K562 (cell line): ENCODE data around the gene HNRNPA3. TPM values are rescaled to one million over a fixed set of nuclear protein-coding genes. Genes with fewer than 3 reads are reported as not detected.

Source experiments
- ATAC-seq: fragments of 200-7000 bp; cut with Tn5 transposase; 3 replicates; pipeline ENCODE4 v1.9.1; 2020; ENCODE audit warnings: moderate library complexity
- BruUV-seq: library from RNA; stranded (reverse); fragments of 400-500 nt; replicated peaks from 2 replicates; lab custom pipeline; 2021; lab: Mats Ljungman, UMichigan
- CTCF ChIA-PET: fragments of 300-600 bp; formaldehyde crosslinking; extraction: SDS; loops from one replicate; lab custom pipeline; 2021; ENCODE audit warnings: low intra/inter-chr PET ratio; lab: Yijun Ruan, JAX
- POLR2A ChIA-PET: fragments of 300-600, 350-650 bp; sonication (Branson Sonifier 250); formaldehyde crosslinking; extraction: SDS; loops from one replicate; lab custom pipeline; 2021; ENCODE audit warnings: antibody characterized with exemption, inconsistent platforms; lab: Yijun Ruan, JAX
- DNase-seq, 4 experiments: peaks; one replicate each; pipeline versions ENCODE4 v3.0.0 to v3.0.0-alpha.2; 2011 to 2018; ENCODE audit warnings: low spot score in 3 of 4, mixed read lengths in 3 of 4; ENCODE audit errors: extremely low read depth in 1 of 4
- FAIRE-seq: peaks from 2 replicates; lab custom pipeline; 2011; peaks lifted over from hg19 to GRCh38; lab: Jason Lieb, UNC
- H2AFZ ChIP-seq: 2 replicates; pipeline ENCODE4 v1.6.0; 2011; ENCODE audit warnings: low read depth, low read length, control low read depth, inconsistent platforms
- H3K27ac ChIP-seq: fragments of 200-600 bp; 3 replicates; pipeline ENCODE4 v1.8.0; 2011; ENCODE audit warnings: low read depth, mild to moderate bottlenecking, control low read depth, inconsistent platforms, low read length, moderate library complexity, mixed read lengths; ENCODE audit errors: extremely low read depth
- H3K27me3 ChIP-seq, 2 experiments: fragments of 300-600 bp in 1 of 2; 2 replicates in 1 of 2; 3 replicates in 1 of 2; pipeline versions ENCODE4 v1.6.0 to v1.8.0; 2011; ENCODE audit warnings: inconsistent platforms in 2 of 2, low read length in 2 of 2, mild to moderate bottlenecking in 1 of 2, mixed read lengths in 1 of 2, moderate library complexity in 1 of 2; ENCODE audit not compliant: control insufficient read depth in 2 of 2, insufficient read depth in 2 of 2
- H3K36me3 ChIP-seq: fragments of 300-600 bp; 3 replicates; pipeline ENCODE4 v1.8.0; 2011; ENCODE audit warnings: mild to moderate bottlenecking, low read length, inconsistent platforms; ENCODE audit not compliant: control insufficient read depth, insufficient read depth
- H3K4me1 ChIP-seq, 2 experiments: fragments of 200-600 bp in 1 of 2; replicated peaks in 1 of 2; 2 replicates in 1 of 2; 3 replicates in 1 of 2; pipeline versions ENCODE4 v1.5.1 to v1.8.0; 2011; ENCODE audit warnings: inconsistent platforms in 2 of 2, low read length in 2 of 2, mild to moderate bottlenecking in 1 of 2, mixed read lengths in 1 of 2, moderate library complexity in 1 of 2; ENCODE audit not compliant: control insufficient read depth in 2 of 2, insufficient read depth in 2 of 2
- H3K4me2 ChIP-seq: 2 replicates; pipeline ENCODE4 v1.6.1; 2011; ENCODE audit warnings: low read length, control low read depth, inconsistent platforms, mixed read lengths; ENCODE audit not compliant: insufficient read depth
- H3K4me3 ChIP-seq: fragments of 200-600 bp; sonication (generic), shearing (Covaris generic); 2 replicates; pipeline ENCODE4 v1.5.1; 2016; ENCODE audit warnings: control low read depth, inconsistent platforms
- H3K79me2 ChIP-seq: fragments of 200-600 bp; 3 replicates; pipeline ENCODE4 v1.8.0; 2011; ENCODE audit warnings: low read length, inconsistent platforms; ENCODE audit not compliant: control insufficient read depth, insufficient read depth
- H3K9ac ChIP-seq, 2 experiments: 2 replicates each; pipeline versions ENCODE4 v1.6.0 to v1.6.1; 2011; ENCODE audit warnings: low read depth in 2 of 2, low read length in 2 of 2, control low read depth in 1 of 2, inconsistent platforms in 1 of 2, mild to moderate bottlenecking in 1 of 2, mixed read lengths in 1 of 2; ENCODE audit not compliant: insufficient read depth in 1 of 2
- H3K9me1 ChIP-seq: one replicate; pipeline ENCODE4 v1.6.0; 2011; ENCODE audit warnings: inconsistent platforms, mild to moderate bottlenecking, low read length, moderate library complexity; ENCODE audit not compliant: control insufficient read depth, insufficient read depth
- H3K9me3 ChIP-seq: replicated peaks from 2 replicates; pipeline ENCODE4 v1.5.1; 2011; ENCODE audit warnings: low read depth, low read length, inconsistent platforms; ENCODE audit not compliant: control insufficient read depth, insufficient read depth
- H4K20me1 ChIP-seq: replicated peaks from 2 replicates; pipeline ENCODE4 v1.6.1; 2011; ENCODE audit warnings: low read length, inconsistent platforms, mixed read lengths; ENCODE audit not compliant: control insufficient read depth, insufficient read depth
- ARID1B ChIP-seq: fragments of 450-650 bp; IDR thresholded peaks from 2 replicates; pipeline ENCODE4 v1.6.1; 2016; ENCODE audit warnings: antibody characterized with exemption, mild to moderate bottlenecking, inconsistent platforms
- CXXC5 ChIP-seq: fragments of 250-450 bp; sonication (Bioruptor Pico); IDR thresholded peaks from 2 replicates; pipeline ENCODE4 v1.8.0; 2022; ENCODE audit warnings: inconsistent platforms, mild to moderate bottlenecking, moderate library complexity
- DPF2 ChIP-seq: fragments of 450-650 bp; IDR thresholded peaks from 2 replicates; pipeline ENCODE4 v1.6.1; 2016
- ERF ChIP-seq: fragments of 450-650 bp; formaldehyde crosslinking; IDR thresholded peaks from 2 replicates; pipeline ENCODE4 v1.4.0; 2020; ENCODE audit warnings: mild to moderate bottlenecking, mixed read lengths
- HNRNPK ChIP-seq: fragments of 200-400 bp; formaldehyde crosslinking; IDR thresholded peaks from one replicate; pipeline ENCODE4 v1.6.1; 2018; ENCODE audit warnings: mild to moderate bottlenecking, low read depth, low read length; ENCODE audit not compliant: poor library complexity, severe bottlenecking
- JUND ChIP-seq, 2 experiments: IDR thresholded peaks; 2 replicates in 1 of 2; 3 replicates in 1 of 2; pipeline ENCODE4 v1.6.1; 2011; ENCODE audit warnings: borderline replicate concordance in 2 of 2, low read depth in 2 of 2, low read length in 2 of 2, improper control_type of control experiment in 1 of 2, missing biosample characterization in 1 of 2, missing genetic modification characterization in 1 of 2, missing genetic modification reagents in 1 of 2
- MEIS2 ChIP-seq: fragments of 450-650 bp; IDR thresholded peaks from 2 replicates; pipeline ENCODE4 v1.6.1; 2014; ENCODE audit warnings: mild to moderate bottlenecking; ENCODE audit not compliant: partially characterized antibody
- NR2C1 ChIP-seq, 2 experiments: fragments of 450-650 bp; IDR thresholded peaks; 2 replicates each; pipeline ENCODE4 v1.6.1; 2017; ENCODE audit warnings: mild to moderate bottlenecking in 2 of 2, antibody characterized with exemption in 1 of 2, inconsistent platforms in 1 of 2, missing compliant biosample characterization in 1 of 2, missing genetic modification characterization in 1 of 2
- PML ChIP-seq: IDR thresholded peaks from 2 replicates; pipeline ENCODE4 v1.6.1; 2012; ENCODE audit warnings: low read length, inconsistent platforms
- SMAD4 ChIP-seq: fragments of 250-450 bp; sonication (Bioruptor Pico); conservative IDR thresholded peaks from 2 replicates; pipeline ENCODE4 v1.8.0; 2021; ENCODE audit warnings: inconsistent platforms, mild to moderate bottlenecking, moderate library complexity
- SP2 ChIP-seq: IDR thresholded peaks from 2 replicates; pipeline ENCODE4 v1.6.1; 2011; ENCODE audit warnings: mild to moderate bottlenecking, low read depth, low read length, moderate library complexity; ENCODE audit not compliant: poor library complexity, severe bottlenecking; ENCODE audit errors: extremely low read depth
- ZEB2 ChIP-seq: fragments of 450-650 bp; IDR thresholded peaks from 2 replicates; pipeline ENCODE4 v1.6.1; 2016
- WGBS: fragments of 100-300 bp; shearing (Covaris generic); methylation state at CpG from one replicate; pipeline ENCODE4 v1.1.6; 2016; ENCODE audit warnings: low coverage, mixed read lengths; ENCODE audit not compliant: insufficient coverage; ENCODE audit errors: missing lambda C conversion rate; 5-methylcytosine and 5-hydroxymethylcytosine counted together
- in situ Hi-C: fragments of 300-500 bp; cut with MboI; formaldehyde crosslinking; loops from 4 replicates; pipeline ENCODE4 v1.15.0; 2018; ENCODE audit warnings: inconsistent platforms, mixed read lengths
- intact Hi-C: fragments of 100-400 bp; cut with micrococcal nuclease; formaldehyde crosslinking; loops from 2 replicates; pipeline ENCODE4 v1.14.2; 2022
- polyA plus RNA-seq, 8 experiments: library from polyadenylated mRNA; depleted of rRNA in 4 of 8; stranded (reverse) in 5 of 8; unstranded in 3 of 8; fragments of >200 nt; fragmentation: Nextera tagmentation in 2 of 8; fragmentation: Illumina TruSeq in 1 of 8; extraction: Ambion mirVana in 2 of 8; extraction: Trizol in 1 of 8; gene quantifications; 2 replicates each; pipeline versions ENCODE4 v1.2.1 to v1.2.3, GENCODE V29; 2011 to 2014; ENCODE audit warnings: inconsistent platforms in 1 of 8, missing spikeins in 1 of 8
- total RNA-seq, 7 experiments: library from RNA; depleted of rRNA in 6 of 7; stranded (reverse); fragments of >200 nt in 6 of 7; fragmentation: Illumina TruSeq in 2 of 7; extraction: Trizol in 2 of 7; gene quantifications; 2 replicates each; pipeline versions ENCODE4 v1.2.1 to v1.2.3, GENCODE V29; 2011 to 2021; ENCODE audit warnings: low replicate concordance in 1 of 7
- TF ChIP-seq, protein P1 (sequence below): sonication (generic); formaldehyde crosslinking; IDR thresholded peaks from 2 replicates; pipeline ENCODE4 v1.9.0; 2022; ENCODE audit warnings: mild to moderate bottlenecking, missing genetic modification reagents
- TF ChIP-seq, protein P2 (sequence below): fragments of 450-650 bp; formaldehyde crosslinking; IDR thresholded peaks from 2 replicates; pipeline ENCODE4 v1.4.0; 2020; ENCODE audit warnings: mild to moderate bottlenecking, moderate library complexity
- TF ChIP-seq, protein P3 (sequence below), 3 experiments: IDR thresholded peaks in 2 of 3; conservative IDR thresholded peaks in 1 of 3; 2 replicates each; pipeline ENCODE4 v1.5.1; 2011 to 2012; ENCODE audit warnings: low read length in 3 of 3, mild to moderate bottlenecking in 3 of 3, control low read depth in 2 of 3, improper control_type of control experiment in 1 of 3, inconsistent platforms in 1 of 3, low read depth in 1 of 3, mixed read lengths in 1 of 3, moderate library complexity in 1 of 3; ENCODE audit not compliant: insufficient read depth in 2 of 3
- TF ChIP-seq, protein P4 (sequence below): sonication (generic); formaldehyde crosslinking; IDR thresholded peaks from 2 replicates; pipeline ENCODE4 v1.8.1; 2023; ENCODE audit warnings: mild to moderate bottlenecking, missing genetic modification reagents

Gene HNRNPA3
- total and polyA plus RNA-seq, 9 of the 15 experiments (the other 6 are each of a cell fraction or from before 2014, with no cell fraction given) = 72.8 to 428 (median 192) TPM

DNA sequence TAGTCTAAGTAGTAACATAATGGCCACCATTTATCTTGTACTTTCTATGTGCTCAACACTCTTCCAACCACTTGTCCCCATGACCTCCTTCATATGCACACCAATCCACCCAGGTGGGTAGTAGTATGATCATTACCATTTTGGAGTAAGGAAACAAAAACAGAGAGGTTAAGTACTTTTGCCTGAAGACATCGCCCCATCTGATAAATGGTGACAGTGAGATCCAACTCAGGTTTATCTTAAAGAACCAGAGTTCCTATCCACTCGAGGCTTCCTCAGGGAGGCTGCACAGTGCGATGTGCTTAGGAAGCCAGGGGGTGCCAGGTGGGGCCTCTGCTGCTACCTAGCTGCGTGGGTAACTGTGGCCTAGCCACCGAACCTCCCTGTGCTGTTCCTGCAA is 37.9 kb downstream of the HNRNPA3 start:
- no peak overlapping the region for H2AFZ ChIP-seq
- H3K27me3 ChIP-seq = no peaks in the 10 kb centered on the region
- peak overlapping the region; percentile 1 to 68; a peak in 1 of 4 replicates for H3K9ac ChIP-seq
- peak overlapping the region; percentile 4 for H3K27ac ChIP-seq
- WGBS = 9% methylated on average over 5 of the region's 5 CpGs
- DNase-seq (no peak), FAIRE-seq (no peak), ATAC-seq (peak; percentile 3; the same call in 2 of the 3 replicates)
- H3K4me3 ChIP-seq = no peak overlapping the region
- peaks cover 48% of the 10 kb centered on the region for H4K20me1 ChIP-seq
- H3K79me2 ChIP-seq = peaks cover 98% of the 10 kb centered on the region
- CTCF ChIA-PET = no interaction called here
- H3K4me2 ChIP-seq = peak overlapping the region; percentile 38
- no peaks in the 10 kb centered on the region for H3K9me3 ChIP-seq
- in situ Hi-C loops = no loop called here
- H3K36me3 ChIP-seq = peaks cover 58% of the 10 kb centered on the region; the same call in 2 of the 3 replicates
- H3K9me1 ChIP-seq = peaks cover 19% of the 10 kb centered on the region
- POLR2A ChIA-PET = interaction anchor here (0.6 to 10.9 kb wide), 6 partner anchors 11 to 443 kb away, joined by 3 to 199 read pairs (median 3); partner anchors contain the start of gene NFE2L2
- H3K4me1 ChIP-seq = peaks cover 24 to 69% of the 10 kb centered on the region in 2 experiments
- BruUV-seq = no TSS peak
- intact Hi-C loops = no loop called here
- TF ChIP-seq SMAD4 (no peak; the same call in 1 of the 2 replicates), DPF2 (peak; percentile 43; the same call in 1 of the 2 replicates), JUND (IDR thresholded peaks at IDR 0.05; ENCODE audit: borderline replicate concordance, low read depth, low read length) (no peak), JUND (tag; IDR thresholded peaks at IDR 0.05; ENCODE audit: borderline replicate concordance, low read depth, low read length) (peak; percentile 29; the same call in 1 of the 3 replicates), ERF (no peak), NR2C1 (IDR thresholded peaks at IDR 0.05) (no peak), NR2C1 (tag; IDR thresholded peaks at IDR 0.05) (0 out of 2 replicates have a peak, but pooled peaks have one; percentile 33), SP2 (no peak), ZEB2 (0 out of 2 replicates have a peak, but pooled peaks have one; percentile 18), HNRNPK (no peak), ARID1B (peak; percentile 62), PML (0 out of 2 replicates have a peak, but pooled peaks have one; percentile 27), CXXC5 (CRISPR knock-in tag) (peak; percentile 38), MEIS2 (peak; percentile 23)
- TF ChIP-seq, protein P1, sequence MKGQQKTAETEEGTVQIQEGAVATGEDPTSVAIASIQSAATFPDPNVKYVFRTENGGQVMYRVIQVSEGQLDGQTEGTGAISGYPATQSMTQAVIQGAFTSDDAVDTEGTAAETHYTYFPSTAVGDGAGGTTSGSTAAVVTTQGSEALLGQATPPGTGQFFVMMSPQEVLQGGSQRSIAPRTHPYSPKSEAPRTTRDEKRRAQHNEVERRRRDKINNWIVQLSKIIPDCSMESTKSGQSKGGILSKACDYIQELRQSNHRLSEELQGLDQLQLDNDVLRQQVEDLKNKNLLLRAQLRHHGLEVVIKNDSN (CRISPR knock-in tag) = no peak
- TF ChIP-seq, protein P2, sequence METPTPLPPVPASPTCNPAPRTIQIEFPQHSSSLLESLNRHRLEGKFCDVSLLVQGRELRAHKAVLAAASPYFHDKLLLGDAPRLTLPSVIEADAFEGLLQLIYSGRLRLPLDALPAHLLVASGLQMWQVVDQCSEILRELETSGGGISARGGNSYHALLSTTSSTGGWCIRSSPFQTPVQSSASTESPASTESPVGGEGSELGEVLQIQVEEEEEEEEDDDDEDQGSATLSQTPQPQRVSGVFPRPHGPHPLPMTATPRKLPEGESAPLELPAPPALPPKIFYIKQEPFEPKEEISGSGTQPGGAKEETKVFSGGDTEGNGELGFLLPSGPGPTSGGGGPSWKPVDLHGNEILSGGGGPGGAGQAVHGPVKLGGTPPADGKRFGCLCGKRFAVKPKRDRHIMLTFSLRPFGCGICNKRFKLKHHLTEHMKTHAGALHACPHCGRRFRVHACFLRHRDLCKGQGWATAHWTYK (CRISPR knock-in tag) = 0 out of 2 replicates have a peak, but pooled peaks have one; percentile 16
- TF ChIP-seq, protein P3, sequence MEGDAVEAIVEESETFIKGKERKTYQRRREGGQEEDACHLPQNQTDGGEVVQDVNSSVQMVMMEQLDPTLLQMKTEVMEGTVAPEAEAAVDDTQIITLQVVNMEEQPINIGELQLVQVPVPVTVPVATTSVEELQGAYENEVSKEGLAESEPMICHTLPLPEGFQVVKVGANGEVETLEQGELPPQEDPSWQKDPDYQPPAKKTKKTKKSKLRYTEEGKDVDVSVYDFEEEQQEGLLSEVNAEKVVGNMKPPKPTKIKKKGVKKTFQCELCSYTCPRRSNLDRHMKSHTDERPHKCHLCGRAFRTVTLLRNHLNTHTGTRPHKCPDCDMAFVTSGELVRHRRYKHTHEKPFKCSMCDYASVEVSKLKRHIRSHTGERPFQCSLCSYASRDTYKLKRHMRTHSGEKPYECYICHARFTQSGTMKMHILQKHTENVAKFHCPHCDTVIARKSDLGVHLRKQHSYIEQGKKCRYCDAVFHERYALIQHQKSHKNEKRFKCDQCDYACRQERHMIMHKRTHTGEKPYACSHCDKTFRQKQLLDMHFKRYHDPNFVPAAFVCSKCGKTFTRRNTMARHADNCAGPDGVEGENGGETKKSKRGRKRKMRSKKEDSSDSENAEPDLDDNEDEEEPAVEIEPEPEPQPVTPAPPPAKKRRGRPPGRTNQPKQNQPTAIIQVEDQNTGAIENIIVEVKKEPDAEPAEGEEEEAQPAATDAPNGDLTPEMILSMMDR (IDR thresholded peaks at IDR 0.05 in 2 of 3, conservative IDR thresholded peaks at IDR 0.05 in 1 of 3; ENCODE audit: insufficient read depth in 2 of 3, low read depth in 1 of 3, low read length in 3 of 3) = 0 out of 6 replicates have a peak, but pooled peaks of 1 of the 3 experiments have one; percentile 7
- TF ChIP-seq, protein P4, sequence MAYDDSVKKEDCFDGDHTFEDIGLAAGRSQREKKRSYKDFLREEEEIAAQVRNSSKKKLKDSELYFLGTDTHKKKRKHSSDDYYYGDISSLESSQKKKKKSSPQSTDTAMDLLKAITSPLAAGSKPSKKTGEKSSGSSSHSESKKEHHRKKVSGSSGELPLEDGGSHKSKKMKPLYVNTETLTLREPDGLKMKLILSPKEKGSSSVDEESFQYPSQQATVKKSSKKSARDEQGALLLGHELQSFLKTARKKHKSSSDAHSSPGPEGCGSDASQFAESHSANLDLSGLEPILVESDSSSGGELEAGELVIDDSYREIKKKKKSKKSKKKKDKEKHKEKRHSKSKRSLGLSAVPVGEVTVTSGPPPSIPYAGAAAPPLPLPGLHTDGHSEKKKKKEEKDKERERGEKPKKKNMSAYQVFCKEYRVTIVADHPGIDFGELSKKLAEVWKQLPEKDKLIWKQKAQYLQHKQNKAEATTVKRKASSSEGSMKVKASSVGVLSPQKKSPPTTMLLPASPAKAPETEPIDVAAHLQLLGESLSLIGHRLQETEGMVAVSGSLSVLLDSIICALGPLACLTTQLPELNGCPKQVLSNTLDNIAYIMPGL = no peak
